Activated naive CD4-positive, alpha-beta T cell treated with anti-CD3 and anti-CD28 coated beads, Interleukin-2, amount 50 U/mL, for 72 hours (primary cell): ENCODE measurements around the gene DLST. TPM values are rescaled to one million over a fixed set of nuclear protein-coding genes. Genes with fewer than 3 reads are reported as not detected.

Source experiments
- ATAC-seq, 2 donors: fragments of 150-1000 bp; cut with Tn5 transposase; 2 replicates each; pipeline ENCODE4 v1.10.0; 2021; ENCODE audit warnings: mild to moderate bottlenecking in 2 of 2, moderate library complexity in 2 of 2
- DNase-seq, 2 donors: peaks; one replicate each; pipeline ENCODE4 v3.0.0; 2021 to 2022; ENCODE audit warnings: low spot score in 2 of 2
- H3K27ac Mint-ChIP-seq, 2 donors: one replicate each; pipeline ENCODE4 v1.8.0; 2022; ENCODE audit warnings: mild to moderate bottlenecking in 2 of 2, mixed read lengths in 2 of 2
- H3K36me3 Mint-ChIP-seq, 2 donors: one replicate each; pipeline ENCODE4 v1.8.0; 2022; ENCODE audit warnings: mixed read lengths in 2 of 2
- H3K9me3 Mint-ChIP-seq, 2 donors: one replicate each; pipeline ENCODE4 v1.8.0; 2022; ENCODE audit warnings: mixed read lengths in 2 of 2
- total RNA-seq, 2 donors: library from RNA; stranded (reverse); gene quantifications; one replicate each; pipeline ENCODE4 v1.2.3, GENCODE V29; 2022

DLST gene
- total RNA-seq, 2 donors from 2014 or later, result 125 to 135 TPM

DNA sequence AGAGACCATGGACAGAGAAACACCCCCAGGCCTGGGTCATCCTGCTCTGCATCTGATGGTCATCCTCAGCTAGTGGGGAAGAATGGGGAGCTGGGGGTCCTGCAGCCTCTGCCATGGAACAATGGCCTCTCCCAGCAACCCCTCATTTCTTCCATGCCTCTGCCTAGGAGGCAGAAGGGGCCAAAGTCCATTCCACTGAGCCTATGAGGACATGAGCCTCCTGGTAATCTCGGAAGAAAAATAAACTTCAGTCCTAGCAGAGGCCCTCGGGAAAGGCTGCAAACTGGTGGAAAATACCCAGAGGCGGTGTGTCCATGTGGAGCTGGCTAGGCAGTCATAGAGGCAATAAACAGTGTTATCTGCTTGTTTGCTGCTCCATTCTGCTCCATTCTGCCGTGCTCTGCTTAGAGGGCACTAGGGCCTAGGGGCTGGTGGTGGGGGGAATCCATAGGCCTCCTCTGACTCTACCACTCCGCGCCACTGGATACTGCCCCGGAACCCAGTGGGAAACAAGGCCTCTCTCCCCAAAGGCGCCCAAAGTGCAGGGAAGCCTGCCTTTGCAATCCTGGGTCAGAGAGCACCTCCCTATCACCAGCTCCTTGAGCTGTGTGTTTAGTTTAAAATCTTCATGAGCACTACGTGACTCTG, 69.2 kb downstream of the DLST start:
- Mint-ChIP-seq H3K36me3 (no peaks in the 10 kb centered on the region), H3K9me3 (no peaks in the 10 kb centered on the region), H3K27ac (no peak overlapping the region)
- DNase-seq, result no peak
- no peak for ATAC-seq

DNA sequence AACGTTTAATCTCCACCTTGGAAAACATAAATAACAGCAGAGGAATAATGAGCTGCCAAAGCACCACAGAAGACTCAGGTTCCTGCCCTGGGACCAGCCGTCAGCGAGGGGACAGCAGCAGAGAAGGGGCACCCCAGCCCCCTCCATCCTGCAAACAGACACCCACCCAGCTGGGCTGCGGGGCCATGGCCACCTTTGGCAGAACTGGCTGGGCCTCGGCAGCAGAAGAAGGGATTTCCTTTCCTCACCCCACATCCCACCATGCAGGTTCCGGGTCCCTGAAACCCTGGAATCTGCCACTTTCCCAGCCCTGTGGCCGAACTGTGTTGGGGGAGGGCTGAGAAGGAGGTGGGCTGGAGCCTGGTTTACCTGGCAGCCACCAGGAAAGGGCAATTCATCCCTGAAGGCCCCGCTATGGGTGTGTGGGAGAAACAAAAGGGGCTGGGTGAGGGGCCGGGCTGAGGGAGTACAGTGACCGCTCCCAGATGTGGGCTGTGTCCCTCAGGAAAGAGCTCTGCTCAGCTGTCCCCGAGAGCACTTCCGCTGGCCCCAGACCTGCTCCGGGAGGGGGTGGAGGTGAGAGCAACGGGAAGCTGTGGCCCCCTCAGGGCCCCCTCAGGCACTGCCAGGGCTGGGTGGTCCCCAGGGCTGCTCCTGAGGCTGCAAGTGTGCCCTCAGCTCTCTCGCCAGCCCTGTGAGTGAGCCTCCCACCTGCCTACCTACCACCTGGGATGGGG, 69.9 kb downstream of the DLST start:
- ATAC-seq (no peak), DNase-seq (no peak)
- no peaks in the 10 kb centered on the region for H3K9me3 Mint-ChIP-seq
- H3K36me3 Mint-ChIP-seq, result no peaks in the 10 kb centered on the region
- no peak overlapping the region for H3K27ac Mint-ChIP-seq

DNA sequence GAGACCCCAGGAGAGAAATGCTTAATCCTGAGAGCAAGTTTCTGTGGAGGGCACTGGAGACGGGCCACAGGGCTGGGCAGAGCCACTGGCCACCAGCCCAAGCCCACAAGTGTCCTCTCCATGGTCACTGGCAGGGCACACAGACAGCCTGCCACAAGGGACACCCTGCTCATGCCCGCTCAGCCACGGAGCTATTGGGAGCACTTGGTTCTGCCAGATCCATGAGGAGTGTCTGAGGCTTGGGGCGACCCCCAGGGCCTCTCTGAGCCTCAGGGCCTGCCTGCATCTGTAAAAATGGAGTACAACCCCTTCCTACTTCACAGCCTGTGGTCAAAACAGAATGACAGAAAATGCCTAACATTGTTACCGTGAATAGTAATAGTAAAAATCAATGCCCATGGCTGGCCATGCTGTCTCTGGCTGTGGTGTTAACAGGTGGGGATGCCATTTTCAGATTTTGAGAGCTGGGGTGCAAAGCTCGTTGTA, 70.5 kb downstream of the DLST start:
- ATAC-seq (no peak), DNase-seq (no peak)
- Mint-ChIP-seq H3K27ac (no peak overlapping the region), H3K36me3 (no peaks in the 10 kb centered on the region), H3K9me3 (no peaks in the 10 kb centered on the region)

DNA sequence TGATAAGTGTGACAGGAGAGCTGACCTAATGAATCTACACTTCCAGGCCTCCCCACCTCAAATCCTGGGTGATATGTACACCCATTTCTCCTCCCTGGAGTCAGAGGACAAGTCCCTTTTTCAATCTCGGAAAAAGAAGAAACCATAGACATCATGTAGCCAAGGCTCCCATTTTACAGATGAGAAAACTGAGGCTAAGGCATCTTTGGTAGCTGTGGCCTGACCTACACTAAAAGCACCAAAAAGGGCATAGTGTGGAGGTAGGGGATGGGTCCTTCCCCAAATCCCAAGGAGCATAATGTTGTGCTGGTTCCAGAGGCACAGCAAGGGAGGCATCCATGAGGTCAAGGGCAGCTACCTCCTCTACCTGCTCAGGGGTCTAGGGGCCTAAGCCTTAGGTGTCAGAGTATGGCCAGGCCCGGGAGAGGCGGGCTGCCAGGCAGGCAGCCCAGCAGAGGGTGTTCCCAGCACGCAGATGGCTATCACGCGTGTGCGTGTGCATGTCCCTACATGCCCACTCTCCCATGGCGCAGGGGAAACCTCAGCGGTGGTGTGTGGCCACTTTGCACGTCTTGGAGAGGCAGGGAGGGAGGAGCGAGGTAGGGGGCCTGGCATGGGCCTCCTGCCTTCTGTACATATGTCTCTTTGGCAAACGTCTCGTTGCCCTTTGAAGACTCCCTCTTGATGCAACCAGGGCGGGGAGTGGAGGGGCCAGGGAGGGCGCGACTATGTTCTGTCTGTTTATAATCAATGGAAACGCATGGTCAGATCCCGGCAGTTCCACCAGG, 71.2 kb downstream of the DLST start:
- no peak overlapping the region for H3K27ac Mint-ChIP-seq
- ATAC-seq (no peak), DNase-seq (no peak)
- H3K36me3 Mint-ChIP-seq, result no peaks in the 10 kb centered on the region
- H3K9me3 Mint-ChIP-seq, result no peaks in the 10 kb centered on the region

Other genes starting within 250 kb of the DLST start
- 10 to 100 TPM; 30.1 to 47.1 TPM for gene AREL1, start 168.8 kb upstream of the DLST start, total RNA-seq
- gene FCF1, start 168.8 kb upstream of the DLST start, total RNA-seq, result 10 to 100 TPM; 74.1 to 94.5 TPM
- gene YLPM1, start 118.6 kb upstream of the DLST start, total RNA-seq, result 10 to 100 TPM; 53.0 to 73.9 TPM
- gene PROX2, start 5.8 kb upstream of the DLST start, total RNA-seq, result under 1 TPM; 0.23 to 0.93 TPM
- gene RPS6KL1, start 41.3 kb downstream of the DLST start, total RNA-seq, result 1 to 10 TPM; 1.1 to 4.8 TPM
- gene PGF, start 73.7 kb downstream of the DLST start, total RNA-seq, result under 1 TPM in 1 of 2 donors, not detected in 1; 0.46 TPM
- 10 to 100 TPM; 40.1 to 63.7 TPM for gene EIF2B2, start 121.0 kb downstream of the DLST start, total RNA-seq
- gene MLH3, start 169.6 kb downstream of the DLST start, total RNA-seq, result 10 to 100 TPM; 28.7 to 32.9 TPM
- 10 to 100 TPM; 33.9 to 58.6 TPM for gene ACYP1, start 182.1 kb downstream of the DLST start, total RNA-seq
- 1 to 10 TPM; 1.5 to 1.8 TPM for gene ZC2HC1C, start 187.7 kb downstream of the DLST start, total RNA-seq
- gene NEK9, start 245.1 kb downstream of the DLST start, total RNA-seq, result 10 to 100 TPM; 47.9 to 63.1 TPM